ENCODE results near the gene MEGF11.

DNA sequence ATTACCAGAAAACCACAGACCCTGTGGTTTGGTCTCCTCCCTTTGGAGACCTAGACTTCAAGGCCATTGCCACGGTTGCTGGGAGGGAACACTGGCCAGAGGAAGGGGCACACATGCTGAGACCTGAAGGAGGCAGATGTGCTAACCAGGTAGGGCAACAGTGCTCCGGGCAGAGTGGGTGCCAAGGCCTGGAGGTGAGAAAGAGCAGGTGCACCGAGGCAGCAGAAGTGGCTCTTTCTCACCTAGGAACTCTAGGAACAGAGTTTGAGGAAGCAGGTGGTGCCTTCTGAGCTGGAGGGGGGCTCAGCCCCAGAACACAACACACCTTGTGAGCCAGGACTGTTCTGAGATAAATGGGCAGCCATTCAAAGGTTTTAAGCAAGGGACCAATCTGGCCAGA, 106.1 kb downstream of the MEGF11 start:
- TF ChIP-seq POLR2A (IDR thresholded peaks at IDR 0.05), result no peak
- TF ChIP-seq CTCF (IDR thresholded peaks at IDR 0.05), result no peak
